ENCODE data around the gene DLGAP4.

DNA sequence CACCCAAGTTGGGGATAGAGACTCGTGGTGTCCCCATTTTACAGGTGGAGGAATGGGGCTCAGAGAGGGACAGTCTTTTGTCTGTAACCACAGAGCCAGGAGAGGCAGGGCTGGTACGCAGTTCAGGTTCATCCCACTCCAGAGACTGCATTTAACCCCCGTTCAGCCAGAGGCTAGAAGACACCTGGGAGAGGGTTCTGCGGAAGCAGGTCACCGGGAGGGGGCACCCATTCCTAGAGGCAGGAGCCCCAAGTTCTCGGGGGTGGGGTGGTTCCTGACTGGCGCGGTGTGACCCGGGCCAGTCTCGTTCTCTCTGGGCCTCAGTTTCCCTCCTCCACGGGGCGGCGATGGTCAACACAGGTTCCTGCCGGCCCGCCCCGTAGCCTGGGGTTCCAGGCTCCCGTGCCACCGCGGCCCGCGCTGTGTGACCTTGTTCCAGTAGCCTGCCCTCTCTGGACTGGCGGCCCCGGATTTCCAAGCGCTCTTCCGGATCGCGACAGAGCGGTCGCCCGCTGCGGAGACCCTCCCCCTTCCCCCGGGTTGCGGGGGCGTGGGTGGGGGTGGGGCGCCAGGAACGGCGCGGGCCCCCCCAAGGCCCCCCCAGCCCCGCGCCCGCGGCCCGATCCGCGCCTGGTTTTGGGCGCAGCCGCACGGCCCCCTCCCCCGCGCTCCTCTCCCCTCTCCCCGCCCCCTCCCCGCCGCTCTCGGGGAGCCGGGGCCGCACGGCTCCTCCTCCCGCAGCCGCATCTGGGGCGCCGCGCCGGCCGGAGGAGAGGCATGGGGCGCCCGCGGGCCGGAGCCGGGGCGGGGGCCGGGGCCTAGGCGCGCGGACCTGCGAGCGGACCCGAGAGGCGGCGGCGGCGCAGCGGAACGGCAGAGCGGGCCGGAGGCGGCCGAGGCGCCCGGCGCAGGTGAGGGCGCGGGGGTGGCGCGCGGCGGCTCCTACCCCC lies at the start of gene DLGAP4:
- TF ChIP-seq, protein P1, sequence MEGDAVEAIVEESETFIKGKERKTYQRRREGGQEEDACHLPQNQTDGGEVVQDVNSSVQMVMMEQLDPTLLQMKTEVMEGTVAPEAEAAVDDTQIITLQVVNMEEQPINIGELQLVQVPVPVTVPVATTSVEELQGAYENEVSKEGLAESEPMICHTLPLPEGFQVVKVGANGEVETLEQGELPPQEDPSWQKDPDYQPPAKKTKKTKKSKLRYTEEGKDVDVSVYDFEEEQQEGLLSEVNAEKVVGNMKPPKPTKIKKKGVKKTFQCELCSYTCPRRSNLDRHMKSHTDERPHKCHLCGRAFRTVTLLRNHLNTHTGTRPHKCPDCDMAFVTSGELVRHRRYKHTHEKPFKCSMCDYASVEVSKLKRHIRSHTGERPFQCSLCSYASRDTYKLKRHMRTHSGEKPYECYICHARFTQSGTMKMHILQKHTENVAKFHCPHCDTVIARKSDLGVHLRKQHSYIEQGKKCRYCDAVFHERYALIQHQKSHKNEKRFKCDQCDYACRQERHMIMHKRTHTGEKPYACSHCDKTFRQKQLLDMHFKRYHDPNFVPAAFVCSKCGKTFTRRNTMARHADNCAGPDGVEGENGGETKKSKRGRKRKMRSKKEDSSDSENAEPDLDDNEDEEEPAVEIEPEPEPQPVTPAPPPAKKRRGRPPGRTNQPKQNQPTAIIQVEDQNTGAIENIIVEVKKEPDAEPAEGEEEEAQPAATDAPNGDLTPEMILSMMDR (IDR thresholded peaks at IDR 0.05): no peak
- TF ChIP-seq POLR2A (IDR thresholded peaks at IDR 0.05) (no peak), EP300 (IDR thresholded peaks at IDR 0.05) (no peak)

Data from ovary (tissue), 3 donors.